ENCODE measurements around the gene IL13.

Gene IL13

DNA sequence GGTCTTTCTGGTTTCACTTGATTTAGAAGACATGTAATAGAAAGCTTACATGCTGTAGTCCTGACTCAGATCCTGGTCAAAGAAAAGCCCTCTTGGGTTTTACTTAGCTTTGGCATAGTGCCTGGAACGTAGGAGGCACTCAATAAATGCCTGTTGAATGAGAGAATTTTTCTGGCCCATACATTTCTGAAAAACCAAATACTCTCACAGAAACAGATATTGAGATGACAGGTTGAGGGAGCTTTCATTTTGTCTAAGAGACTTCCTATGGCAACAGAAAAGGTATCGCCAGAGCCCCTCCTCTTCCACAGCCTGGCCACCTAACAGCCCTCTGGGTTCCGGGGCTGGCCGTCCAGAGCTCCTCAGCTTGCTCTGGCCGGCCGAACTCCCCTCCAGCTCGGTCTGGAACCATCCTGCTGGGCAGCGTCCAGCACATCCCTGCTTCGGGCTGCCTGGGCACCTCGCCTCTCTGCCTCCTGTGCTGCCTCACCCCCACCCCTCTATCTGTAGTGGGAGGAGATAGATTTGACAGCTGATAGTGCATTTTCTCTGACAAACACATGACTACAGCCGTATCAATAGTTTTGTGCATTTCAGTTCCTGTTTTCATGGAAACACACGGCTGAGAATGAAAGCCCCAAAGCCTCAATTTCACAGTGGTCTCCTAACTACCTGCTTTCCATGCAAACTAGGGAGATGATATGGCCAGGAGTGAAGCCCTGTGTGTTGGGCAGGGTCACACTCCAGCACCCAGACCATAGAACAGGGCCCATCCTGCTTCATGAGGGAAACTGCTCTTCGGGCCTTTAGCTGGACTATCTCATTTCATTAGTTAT is 16.9 kb downstream of the IL13 start:
- TF ChIP-seq, protein P1, sequence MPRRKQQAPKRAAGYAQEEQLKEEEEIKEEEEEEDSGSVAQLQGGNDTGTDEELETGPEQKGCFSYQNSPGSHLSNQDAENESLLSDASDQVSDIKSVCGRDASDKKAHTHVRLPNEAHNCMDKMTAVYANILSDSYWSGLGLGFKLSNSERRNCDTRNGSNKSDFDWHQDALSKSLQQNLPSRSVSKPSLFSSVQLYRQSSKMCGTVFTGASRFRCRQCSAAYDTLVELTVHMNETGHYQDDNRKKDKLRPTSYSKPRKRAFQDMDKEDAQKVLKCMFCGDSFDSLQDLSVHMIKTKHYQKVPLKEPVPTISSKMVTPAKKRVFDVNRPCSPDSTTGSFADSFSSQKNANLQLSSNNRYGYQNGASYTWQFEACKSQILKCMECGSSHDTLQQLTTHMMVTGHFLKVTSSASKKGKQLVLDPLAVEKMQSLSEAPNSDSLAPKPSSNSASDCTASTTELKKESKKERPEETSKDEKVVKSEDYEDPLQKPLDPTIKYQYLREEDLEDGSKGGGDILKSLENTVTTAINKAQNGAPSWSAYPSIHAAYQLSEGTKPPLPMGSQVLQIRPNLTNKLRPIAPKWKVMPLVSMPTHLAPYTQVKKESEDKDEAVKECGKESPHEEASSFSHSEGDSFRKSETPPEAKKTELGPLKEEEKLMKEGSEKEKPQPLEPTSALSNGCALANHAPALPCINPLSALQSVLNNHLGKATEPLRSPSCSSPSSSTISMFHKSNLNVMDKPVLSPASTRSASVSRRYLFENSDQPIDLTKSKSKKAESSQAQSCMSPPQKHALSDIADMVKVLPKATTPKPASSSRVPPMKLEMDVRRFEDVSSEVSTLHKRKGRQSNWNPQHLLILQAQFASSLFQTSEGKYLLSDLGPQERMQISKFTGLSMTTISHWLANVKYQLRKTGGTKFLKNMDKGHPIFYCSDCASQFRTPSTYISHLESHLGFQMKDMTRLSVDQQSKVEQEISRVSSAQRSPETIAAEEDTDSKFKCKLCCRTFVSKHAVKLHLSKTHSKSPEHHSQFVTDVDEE (CRISPR knock-in tag; IDR thresholded peaks at IDR 0.05) = no peak
- TF ChIP-seq GLIS3 (CRISPR knock-in tag; IDR thresholded peaks at IDR 0.05) = no peak
- TF ChIP-seq, protein P2, sequence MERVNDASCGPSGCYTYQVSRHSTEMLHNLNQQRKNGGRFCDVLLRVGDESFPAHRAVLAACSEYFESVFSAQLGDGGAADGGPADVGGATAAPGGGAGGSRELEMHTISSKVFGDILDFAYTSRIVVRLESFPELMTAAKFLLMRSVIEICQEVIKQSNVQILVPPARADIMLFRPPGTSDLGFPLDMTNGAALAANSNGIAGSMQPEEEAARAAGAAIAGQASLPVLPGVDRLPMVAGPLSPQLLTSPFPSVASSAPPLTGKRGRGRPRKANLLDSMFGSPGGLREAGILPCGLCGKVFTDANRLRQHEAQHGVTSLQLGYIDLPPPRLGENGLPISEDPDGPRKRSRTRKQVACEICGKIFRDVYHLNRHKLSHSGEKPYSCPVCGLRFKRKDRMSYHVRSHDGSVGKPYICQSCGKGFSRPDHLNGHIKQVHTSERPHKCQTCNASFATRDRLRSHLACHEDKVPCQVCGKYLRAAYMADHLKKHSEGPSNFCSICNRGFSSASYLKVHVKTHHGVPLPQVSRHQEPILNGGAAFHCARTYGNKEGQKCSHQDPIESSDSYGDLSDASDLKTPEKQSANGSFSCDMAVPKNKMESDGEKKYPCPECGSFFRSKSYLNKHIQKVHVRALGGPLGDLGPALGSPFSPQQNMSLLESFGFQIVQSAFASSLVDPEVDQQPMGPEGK (CRISPR knock-in tag; IDR thresholded peaks at IDR 0.05; ENCODE audit: borderline replicate concordance) = no peak
- TF ChIP-seq OSR1 (CRISPR knock-in tag; IDR thresholded peaks at IDR 0.05) = no peak
- no peak for TF ChIP-seq BACH2 (CRISPR knock-in tag; IDR thresholded peaks at IDR 0.05; ENCODE audit: borderline replicate concordance)
- no peak for TF ChIP-seq ZC3H10 (CRISPR knock-in tag; IDR thresholded peaks at IDR 0.05)
- TF ChIP-seq ISL1 (CRISPR knock-in tag; IDR thresholded peaks at IDR 0.05) = peak; percentile 74
- peak; percentile 79 for ATAC-seq

DNA sequence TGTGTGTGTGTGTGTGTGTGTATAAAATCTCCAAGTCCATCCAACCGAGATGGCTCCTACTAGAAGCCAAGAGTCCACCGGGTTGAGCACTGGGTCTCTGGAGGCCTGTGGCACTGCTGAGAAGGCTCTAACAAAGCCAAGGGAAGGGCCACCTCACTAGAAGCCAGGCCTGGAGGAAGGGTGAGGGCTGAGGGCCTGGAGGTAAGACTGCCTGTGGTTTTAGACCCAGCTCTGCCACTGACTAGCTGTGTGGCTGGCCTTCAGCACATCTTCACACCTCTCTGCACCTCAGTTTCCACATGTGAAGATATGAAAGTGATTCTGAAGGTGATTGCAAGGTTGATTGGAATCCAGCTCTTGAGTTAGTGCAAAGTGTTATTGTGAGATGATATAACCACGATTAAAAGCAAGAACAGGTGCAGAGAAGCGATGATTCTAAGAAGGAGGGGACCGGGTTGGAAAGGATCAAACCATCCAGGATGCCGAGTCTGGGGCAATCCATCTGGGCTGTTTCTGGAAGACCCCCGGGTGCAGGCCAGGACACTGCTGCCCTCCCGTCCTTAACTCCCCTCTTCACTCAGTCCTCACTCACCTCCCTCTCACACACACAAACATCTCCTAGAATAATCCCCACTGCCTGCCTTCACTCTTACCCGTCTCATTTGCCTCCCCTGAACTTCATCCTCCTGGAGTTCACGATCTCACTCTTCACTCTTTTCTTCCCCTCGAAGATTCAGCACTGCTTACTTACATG is 18.1 kb downstream of the IL13 start:
- TF ChIP-seq ARNTL (CRISPR knock-in tag; IDR thresholded peaks at IDR 0.05; ENCODE audit: borderline replicate concordance, low read depth) (no peak), ZFP30 (CRISPR knock-in tag; IDR thresholded peaks at IDR 0.05) (no peak), ISL1 (CRISPR knock-in tag; IDR thresholded peaks at IDR 0.05) (no peak), ZNF70 (CRISPR knock-in tag; IDR thresholded peaks at IDR 0.05) (no peak), SNAI2 (CRISPR knock-in tag; IDR thresholded peaks at IDR 0.05) (no peak)
- TF ChIP-seq, protein P1 (CRISPR knock-in tag; IDR thresholded peaks at IDR 0.05) = no peak
- no peak for ATAC-seq

DNA sequence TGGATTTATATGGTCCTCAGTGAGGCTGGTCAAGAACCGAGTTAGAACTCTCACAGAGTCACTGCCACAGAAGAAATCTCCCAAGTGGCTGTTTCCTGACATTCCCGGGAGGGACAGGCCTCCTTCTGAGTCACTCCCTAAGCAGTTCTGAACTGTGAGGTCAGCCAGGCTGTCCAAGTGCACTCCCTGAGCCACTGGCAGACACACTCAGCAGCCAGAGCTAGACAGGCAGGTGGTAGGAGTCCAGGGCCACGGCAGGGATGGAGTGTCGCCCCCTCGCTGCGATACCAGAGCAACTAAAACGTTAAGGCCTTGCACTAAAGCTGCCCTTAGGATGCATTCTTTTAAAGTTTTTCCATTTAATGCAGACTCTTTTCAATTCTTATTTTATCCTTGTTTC is 19.2 kb downstream of the IL13 start:
- TF ChIP-seq, protein P3, sequence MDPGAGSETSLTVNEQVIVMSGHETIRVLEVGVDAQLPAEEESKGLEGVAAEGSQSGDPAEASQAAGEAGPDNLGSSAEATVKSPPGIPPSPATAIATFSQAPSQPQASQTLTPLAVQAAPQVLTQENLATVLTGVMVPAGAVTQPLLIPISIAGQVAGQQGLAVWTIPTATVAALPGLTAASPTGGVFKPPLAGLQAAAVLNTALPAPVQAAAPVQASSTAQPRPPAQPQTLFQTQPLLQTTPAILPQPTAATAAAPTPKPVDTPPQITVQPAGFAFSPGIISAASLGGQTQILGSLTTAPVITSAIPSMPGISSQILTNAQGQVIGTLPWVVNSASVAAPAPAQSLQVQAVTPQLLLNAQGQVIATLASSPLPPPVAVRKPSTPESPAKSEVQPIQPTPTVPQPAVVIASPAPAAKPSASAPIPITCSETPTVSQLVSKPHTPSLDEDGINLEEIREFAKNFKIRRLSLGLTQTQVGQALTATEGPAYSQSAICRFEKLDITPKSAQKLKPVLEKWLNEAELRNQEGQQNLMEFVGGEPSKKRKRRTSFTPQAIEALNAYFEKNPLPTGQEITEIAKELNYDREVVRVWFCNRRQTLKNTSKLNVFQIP (CRISPR knock-in tag; IDR thresholded peaks at IDR 0.05; ENCODE audit: borderline replicate concordance, low read depth) = no peak
- no peak for TF ChIP-seq RARB (CRISPR knock-in tag; IDR thresholded peaks at IDR 0.05)
- no peak for TF ChIP-seq ZNF565 (CRISPR knock-in tag; conservative IDR thresholded peaks at IDR 0.05; ENCODE audit: low read depth)
- TF ChIP-seq, protein P4, sequence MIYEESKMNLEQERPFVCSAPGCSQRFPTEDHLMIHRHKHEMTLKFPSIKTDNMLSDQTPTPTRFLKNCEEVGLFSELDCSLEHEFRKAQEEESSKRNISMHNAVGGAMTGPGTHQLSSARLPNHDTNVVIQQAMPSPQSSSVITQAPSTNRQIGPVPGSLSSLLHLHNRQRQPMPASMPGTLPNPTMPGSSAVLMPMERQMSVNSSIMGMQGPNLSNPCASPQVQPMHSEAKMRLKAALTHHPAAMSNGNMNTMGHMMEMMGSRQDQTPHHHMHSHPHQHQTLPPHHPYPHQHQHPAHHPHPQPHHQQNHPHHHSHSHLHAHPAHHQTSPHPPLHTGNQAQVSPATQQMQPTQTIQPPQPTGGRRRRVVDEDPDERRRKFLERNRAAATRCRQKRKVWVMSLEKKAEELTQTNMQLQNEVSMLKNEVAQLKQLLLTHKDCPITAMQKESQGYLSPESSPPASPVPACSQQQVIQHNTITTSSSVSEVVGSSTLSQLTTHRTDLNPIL (CRISPR knock-in tag; IDR thresholded peaks at IDR 0.05; ENCODE audit: low read depth) = no peak
- no peak for TF ChIP-seq TCF4 (CRISPR knock-in tag; IDR thresholded peaks at IDR 0.05; ENCODE audit: borderline replicate concordance)
- no peak for TF ChIP-seq BACH2 (CRISPR knock-in tag; IDR thresholded peaks at IDR 0.05; ENCODE audit: borderline replicate concordance)
- TF ChIP-seq ZNF70 (CRISPR knock-in tag; IDR thresholded peaks at IDR 0.05) = no peak
- no peak for TF ChIP-seq SNAI2 (CRISPR knock-in tag; IDR thresholded peaks at IDR 0.05)
- TF ChIP-seq ZC3H10 (CRISPR knock-in tag; IDR thresholded peaks at IDR 0.05) = no peak
- TF ChIP-seq OSR1 (CRISPR knock-in tag; IDR thresholded peaks at IDR 0.05) = no peak
- no peak for TF ChIP-seq TOX (CRISPR knock-in tag; IDR thresholded peaks at IDR 0.05; ENCODE audit: borderline replicate concordance)
- peak; percentile 90 for ATAC-seq
